Panc1 (cell line): ENCODE results near the gene KLRF2. TPM values are rescaled to one million over a fixed set of nuclear protein-coding genes. Genes with fewer than 3 reads are reported as not detected.
A peak's percentile ranks its signal among the peaks of the same experiment; 100 is the strongest.

Experiments
- ATAC-seq: fragments of 200-7000 bp; cut with Tn5 transposase; 2 replicates; pipeline ENCODE4 v1.9.1; 2020; ENCODE audit warnings: mild to moderate bottlenecking, moderate library complexity
- BruUV-seq: library from RNA; stranded (reverse); fragments of 400-500 nt; replicated peaks from 2 replicates; lab custom pipeline; 2021; lab: Mats Ljungman, UMichigan
- CTCF ChIA-PET: fragments of 300-600 bp; sonication (Branson Sonifier 250); formaldehyde crosslinking; loops from one replicate; lab custom pipeline; 2022; ENCODE audit warnings: antibody characterized with exemption; lab: Charles Lee
- POLR2A ChIA-PET: fragments of 300-600 bp; sonication (Branson Sonifier 250); formaldehyde crosslinking; loops from one replicate; lab custom pipeline; 2022; ENCODE audit warnings: antibody characterized with exemption; lab: Charles Lee
- DNase-seq: peaks from one replicate; pipeline ENCODE4 v3.0.0-alpha.2; 2010; ENCODE audit warnings: low read depth, low spot score
- H3K27ac ChIP-seq: 2 replicates; pipeline ENCODE4 v1.5.1; 2011; ENCODE audit warnings: mild to moderate bottlenecking, low read length, inconsistent platforms
- H3K27me3 ChIP-seq: fragments of 200-500 bp; sonication (Bioruptor generic); 2 replicates; pipeline ENCODE4 v1.6.0; 2014; ENCODE audit warnings: low read length, inconsistent platforms; ENCODE audit not compliant: control insufficient read depth, insufficient read depth
- H3K36me3 ChIP-seq: fragments of 200-500 bp; sonication (Bioruptor generic); 2 replicates; pipeline ENCODE4 v1.5.1; 2014; ENCODE audit warnings: inconsistent platforms, mild to moderate bottlenecking, low read length, moderate library complexity; ENCODE audit not compliant: control insufficient read depth, insufficient read depth
- H3K4me1 ChIP-seq: 2 replicates; pipeline ENCODE4 v1.5.1; 2011; ENCODE audit warnings: inconsistent platforms, mild to moderate bottlenecking, low read length, moderate library complexity; ENCODE audit not compliant: control insufficient read depth, insufficient read depth
- H3K4me3 ChIP-seq, 2 experiments: 2 replicates each; pipeline ENCODE4 v1.5.1; 2011 to 2012; ENCODE audit warnings: low read depth in 2 of 2, low read length in 2 of 2, mild to moderate bottlenecking in 2 of 2, inconsistent platforms in 1 of 2, moderate library complexity in 1 of 2
- H3K9me3 ChIP-seq: fragments of 200-500 bp; sonication (Bioruptor generic); 2 replicates; pipeline ENCODE4 v1.5.1; 2014; ENCODE audit warnings: low read depth, mild to moderate bottlenecking, inconsistent platforms, low read length, moderate library complexity; ENCODE audit not compliant: control insufficient read depth, insufficient read depth
- CTCF ChIP-seq: fragments of 450-650 bp; IDR thresholded peaks from 2 replicates; pipeline ENCODE4 v1.5.1; 2017; ENCODE audit warnings: mild to moderate bottlenecking
- POLR2AphosphoS5 ChIP-seq: IDR thresholded peaks from 2 replicates; pipeline ENCODE4 v1.6.1; 2012; ENCODE audit warnings: mild to moderate bottlenecking, low read depth, low read length, moderate library complexity
- REST ChIP-seq, 2 experiments: IDR thresholded peaks; 2 replicates each; pipeline ENCODE4 v1.6.1; 2011 to 2012; ENCODE audit warnings: low read depth in 2 of 2, control low read depth in 1 of 2, low read length in 1 of 2, mild to moderate bottlenecking in 1 of 2, moderate library complexity in 1 of 2; ENCODE audit not compliant: insufficient read depth in 1 of 2
- SIN3A ChIP-seq: IDR thresholded peaks from 2 replicates; pipeline ENCODE4 v1.6.1; 2012; ENCODE audit warnings: low read depth, mild to moderate bottlenecking, low read length, moderate library complexity, borderline replicate concordance; ENCODE audit not compliant: insufficient read depth
- TCF7L2 ChIP-seq: IDR thresholded peaks from 2 replicates; pipeline ENCODE4 v1.6.1; 2011; ENCODE audit warnings: mild to moderate bottlenecking, low read depth, low read length, inconsistent platforms
- in situ Hi-C: cut with HindIII; loops from 2 replicates; pipeline ENCODE4 v1.10.0; 2016; ENCODE audit warnings: low sequenced_read_pairs, low pct_unique_long_range_greater_than_20kb
- intact Hi-C: fragments of 100-400 bp; cut with micrococcal nuclease; formaldehyde crosslinking; loops from one replicate; pipeline ENCODE4 v1.10.0; 2022; ENCODE audit not compliant: unreplicated experiment
- total RNA-seq: library from RNA; stranded (reverse); gene quantifications from one replicate; pipeline ENCODE4 v1.2.1, GENCODE V29; 2021; ENCODE audit not compliant: unreplicated experiment

The KLRF2 gene
- total RNA-seq, 1 experiment from 2014 or later: not detected

- H3K36me3 ChIP-seq: no peaks in the 10 kb centered on the region
- POLR2A ChIA-PET: no interaction called here
- no peak for ATAC-seq
- no peaks in the 10 kb centered on the region for H3K27me3 ChIP-seq
- DNase-seq: no peak
- in situ Hi-C loops: no loop called here
- H3K9me3 ChIP-seq: no peaks in the 10 kb centered on the region
- intact Hi-C loops: no loop called here
- CTCF ChIA-PET: no interaction called here
- H3K27ac ChIP-seq: no peak overlapping the region
- TF ChIP-seq TCF7L2 (no peak), SIN3A (no peak), POLR2AphosphoS5 (no peak), REST (IDR thresholded peaks at IDR 0.05; ENCODE audit: insufficient read depth in 1 of 2, low read depth in 2 of 2, low read length in 1 of 2) (no peak), CTCF (no peak)
- peak overlapping the region in 1 of 2 experiments; percentile 2; a peak in 2 of 4 replicates for H3K4me3 ChIP-seq
- no TSS peak for BruUV-seq
- no peaks in the 10 kb centered on the region; the same call in 1 of the 2 replicates for H3K4me1 ChIP-seq
These were observed 16.2 kb upstream of the KLRF2 start for GRCh38 chr12:9864913-9865675.

- ATAC-seq: peak; percentile 54; the same call in 1 of the 2 replicates
- ChIA-PET CTCF (no interaction called here), POLR2A (no interaction called here)
- no peaks in the 10 kb centered on the region for H3K27me3 ChIP-seq
- no peak for DNase-seq
- TF ChIP-seq POLR2AphosphoS5 (no peak), TCF7L2 (no peak), CTCF (no peak), SIN3A (no peak), REST (IDR thresholded peaks at IDR 0.05; ENCODE audit: insufficient read depth in 1 of 2, low read depth in 2 of 2, low read length in 1 of 2) (no peak)
- no peaks in the 10 kb centered on the region; the same call in 1 of the 2 replicates for H3K4me1 ChIP-seq
- BruUV-seq: no TSS peak
- H3K27ac ChIP-seq: peak overlapping the region; percentile 59
- no peaks in the 10 kb centered on the region for H3K36me3 ChIP-seq
- no peaks in the 10 kb centered on the region for H3K9me3 ChIP-seq
- H3K4me3 ChIP-seq: peak overlapping the region; percentile 20 to 50
- in situ Hi-C loops: no loop called here
- intact Hi-C loops: no loop called here
These were observed 14.4 kb upstream of the KLRF2 start for GRCh38 chr12:9866860-9867269.
